ENCODE data around the gene URAD.
"Not testable (repeated sequence)": the region's sequence is repeated elsewhere in the genome, so short reads cannot be mapped to it uniquely, and the experiment has no call there.

The URAD gene

DNA sequence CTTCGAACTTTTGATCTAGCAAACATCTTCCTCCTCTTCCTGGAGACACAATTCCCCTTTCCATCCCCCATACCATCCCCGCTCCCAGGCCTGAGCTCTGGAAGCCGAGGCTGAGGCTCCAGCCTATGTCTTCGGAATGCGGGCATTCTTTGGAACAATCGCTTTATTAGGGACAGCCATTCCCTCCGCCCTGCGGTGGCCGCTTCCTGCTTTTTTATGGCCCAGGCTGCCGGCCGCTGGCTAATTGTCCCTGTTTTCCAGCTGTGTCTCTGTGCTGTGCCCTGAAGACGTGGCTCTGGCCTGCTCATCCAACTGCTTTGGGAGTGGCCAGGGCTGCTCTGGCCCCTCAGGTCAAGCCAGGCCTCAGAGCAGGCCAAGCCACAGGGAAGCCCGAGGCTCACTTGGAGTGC lies 17.3 kb downstream of the URAD start:
- in situ Hi-C loops (cut with MboI; ENCODE audit: low sequenced_read_pairs) = no loop called here

DNA sequence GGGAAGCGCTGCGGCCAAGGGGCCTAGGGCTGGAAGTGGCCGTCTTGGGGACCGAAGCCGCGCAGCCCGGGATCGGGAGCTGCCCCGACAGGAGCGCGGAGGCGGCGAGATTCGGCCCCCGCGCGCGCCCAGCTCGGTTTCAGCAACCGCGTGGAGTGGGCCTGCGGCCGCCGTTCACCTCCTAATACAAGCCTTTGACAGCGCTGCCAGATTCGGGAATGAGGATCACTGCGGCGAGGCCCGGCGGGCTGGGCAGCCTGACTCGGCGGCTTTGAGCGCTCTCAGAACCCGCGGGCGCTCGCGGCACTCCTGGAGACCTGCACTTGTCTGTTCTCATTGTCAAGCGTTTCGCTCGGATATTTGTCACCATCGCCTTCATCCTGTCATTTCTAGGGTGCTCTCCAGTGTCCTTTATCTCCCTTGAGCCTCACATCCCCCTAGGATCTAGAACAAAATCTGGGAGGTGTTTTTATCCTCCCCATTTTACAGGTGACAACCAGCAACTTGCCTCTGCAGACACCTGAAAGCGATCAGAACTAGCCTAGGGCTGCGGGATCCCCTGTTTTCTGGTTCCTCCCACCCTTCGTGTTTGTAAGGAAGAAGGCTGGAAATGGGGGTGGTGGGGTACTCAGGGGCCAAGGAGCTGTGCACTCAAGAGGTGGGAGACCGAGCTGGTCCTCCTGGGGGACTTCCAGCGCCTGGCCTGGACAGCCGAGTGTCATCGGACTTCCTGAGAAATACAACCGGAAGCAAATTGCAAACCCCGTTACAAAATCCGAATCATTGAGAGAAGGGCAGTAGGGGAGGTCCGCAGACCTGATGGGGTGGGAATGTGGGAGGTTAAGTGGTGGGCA lies 17.9 kb downstream of the URAD start:
- in situ Hi-C loops (cut with MboI; ENCODE audit: low sequenced_read_pairs) = no loop called here

DNA sequence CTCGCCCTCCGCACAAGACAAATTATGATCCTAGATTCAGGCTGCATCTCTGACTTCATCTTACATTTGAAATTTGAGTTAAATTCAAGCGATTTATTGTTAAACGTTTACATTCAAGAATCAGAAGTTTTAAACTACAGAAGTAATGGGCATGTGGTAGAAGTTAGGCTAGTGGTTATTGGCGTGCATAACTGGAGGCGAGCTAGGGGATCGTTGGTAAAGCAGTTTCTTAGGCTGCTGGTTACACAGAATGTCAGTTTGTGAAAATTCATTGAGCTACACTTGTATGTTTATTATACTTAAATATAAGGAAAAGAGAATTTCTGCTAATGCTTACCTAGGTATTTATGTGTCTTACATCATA lies 18.6 kb downstream of the URAD start:
- in situ Hi-C loops (cut with MboI; ENCODE audit: low sequenced_read_pairs) = no loop called here

GRCh38 chr13:27969082-27969865 lies 19.2 kb downstream of the URAD start, which contains the start of gene CDX2:
TSS of gene CDX2 (minus strand) at chr13:27969315. CDS start at chr13:27969006, 309 bp downstream.
- in situ Hi-C loops (cut with MboI; ENCODE audit: low sequenced_read_pairs) = no loop called here

GRCh38 chr13:27968316-27969081 lies 20.0 kb downstream of the URAD start:
- in situ Hi-C loops (cut with MboI; ENCODE audit: low sequenced_read_pairs) = no loop called here

GRCh38 chr13:27967736-27968315 lies 20.7 kb downstream of the URAD start:
- in situ Hi-C loops (cut with MboI; ENCODE audit: low sequenced_read_pairs) = no loop called here

GRCh38 chr13:27967203-27967735 lies 21.2 kb downstream of the URAD start:
- in situ Hi-C loops (cut with MboI; ENCODE audit: low sequenced_read_pairs) = no loop called here

- in situ Hi-C loops (cut with MboI; ENCODE audit: low sequenced_read_pairs) = no loop called here
These were observed 21.8 kb downstream of the URAD start for GRCh38 chr13:27966641-27967202.

DNA sequence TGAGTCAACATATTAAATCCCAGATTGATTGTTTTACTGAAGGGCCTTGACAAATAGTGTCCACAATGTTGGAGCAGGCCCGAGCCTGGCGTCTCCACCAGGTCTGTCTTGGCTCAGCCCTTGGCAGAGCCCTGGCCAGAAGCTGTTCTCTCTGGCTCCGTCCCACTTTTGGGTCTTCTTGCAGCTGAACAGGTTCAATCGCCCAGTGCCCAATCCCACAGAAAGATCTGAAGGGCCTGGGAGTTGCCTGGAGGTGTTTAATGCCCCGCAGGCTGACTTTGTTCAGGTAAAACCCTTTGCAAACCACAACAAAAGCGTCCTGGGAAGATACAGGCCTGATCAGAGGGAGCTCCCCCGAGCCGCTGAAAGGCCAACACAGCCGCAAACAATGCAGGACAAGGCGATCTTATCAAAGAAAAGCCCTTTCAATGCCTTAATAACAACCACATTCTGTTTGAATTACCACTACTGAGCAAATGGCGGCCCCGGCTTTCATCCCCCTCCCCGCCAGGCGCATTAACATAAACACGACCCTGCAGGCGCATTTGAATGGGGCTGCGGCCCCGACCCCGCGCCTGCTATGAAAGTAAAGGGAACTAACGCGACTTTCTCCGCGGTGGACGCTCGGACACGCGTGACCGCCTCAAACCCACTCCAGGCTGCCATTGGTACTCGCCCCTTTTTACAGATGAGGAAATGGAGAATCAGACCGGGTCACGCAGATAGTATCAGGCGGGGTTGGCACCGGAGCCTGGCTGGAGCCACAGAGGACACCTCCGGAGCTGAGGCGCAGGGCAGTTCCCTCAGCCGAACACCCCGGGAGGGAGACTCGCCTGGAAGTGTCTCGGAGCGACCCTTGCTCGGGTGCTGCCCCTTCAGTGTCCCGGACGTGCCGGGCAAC lies 22.5 kb downstream of the URAD start:
- in situ Hi-C loops (cut with MboI; ENCODE audit: low sequenced_read_pairs) = no loop called here

GRCh38 chr13:27965343-27965739 lies 23.2 kb downstream of the URAD start:
- in situ Hi-C loops (cut with MboI; ENCODE audit: low sequenced_read_pairs) = no loop called here

DNA sequence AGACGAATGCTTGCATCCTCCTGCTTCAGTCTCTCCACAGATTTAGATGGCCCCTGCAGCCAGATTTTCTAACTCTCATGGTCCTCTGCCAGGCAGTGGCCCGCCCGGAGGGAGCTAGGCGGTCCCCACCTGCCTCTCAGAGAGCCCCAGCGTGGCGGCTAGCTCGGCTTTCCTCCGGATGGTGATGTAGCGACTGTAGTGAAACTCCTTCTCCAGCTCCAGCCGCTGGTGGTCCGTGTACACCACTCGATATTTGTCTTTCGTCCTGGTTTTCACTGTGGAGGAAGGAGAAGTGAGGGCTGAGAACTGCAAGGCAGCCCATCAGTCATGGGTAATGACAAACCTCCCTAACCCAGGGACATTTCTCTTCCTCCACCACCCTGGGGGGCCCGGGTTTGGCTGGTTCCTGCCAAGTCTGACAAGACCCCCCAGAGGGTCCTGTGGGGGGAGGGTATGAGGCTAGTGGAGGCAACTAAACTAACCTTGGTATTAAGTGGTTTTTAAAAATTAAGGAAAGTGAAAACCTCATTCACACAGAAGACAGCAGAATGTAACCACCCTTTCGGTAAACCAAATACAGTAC lies 23.7 kb downstream of the URAD start:
- in situ Hi-C loops (cut with MboI; ENCODE audit: low sequenced_read_pairs) = no loop called here

GRCh38 chr13:27964206-27964605 lies 24.3 kb downstream of the URAD start:
- in situ Hi-C loops (cut with MboI; ENCODE audit: low sequenced_read_pairs) = not testable (repeated sequence)

DNA sequence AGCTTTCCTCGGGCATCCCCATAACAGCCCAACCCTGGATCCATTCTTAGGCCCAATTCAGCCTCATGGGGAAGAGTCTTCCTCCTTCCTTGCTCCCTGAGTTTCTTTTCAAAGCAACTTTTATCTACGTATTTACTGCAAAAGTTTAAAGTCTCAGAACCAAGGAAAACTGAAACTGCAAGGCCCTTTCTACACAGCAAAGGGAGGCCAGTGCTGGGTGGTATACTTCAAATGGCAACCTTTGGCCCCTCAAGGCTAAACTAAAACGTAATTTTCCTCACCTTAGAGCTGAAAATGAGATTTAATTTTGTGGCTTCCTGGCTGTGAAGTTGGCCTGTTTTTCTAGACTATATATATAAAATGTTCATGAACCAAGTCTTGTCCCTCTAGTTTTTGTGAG lies 25.0 kb downstream of the URAD start:
- in situ Hi-C loops (cut with MboI; ENCODE audit: low sequenced_read_pairs) = no loop called here

GRCh38 chr13:27962982-27963381 lies 25.5 kb downstream of the URAD start:
- in situ Hi-C loops (cut with MboI; ENCODE audit: low sequenced_read_pairs) = no loop called here

GRCh38 chr13:27962128-27962841 lies 26.2 kb downstream of the URAD start:
- in situ Hi-C loops (cut with MboI; ENCODE audit: low sequenced_read_pairs) = no loop called here

GRCh38 chr13:27961227-27962085 lies 27.0 kb downstream of the URAD start:
- in situ Hi-C loops (cut with MboI; ENCODE audit: low sequenced_read_pairs) = no loop called here
